Testis (tissue), 3 donors: Measurements from ENCODE around the gene SYCE3. TPM values are rescaled to one million over a fixed set of nuclear protein-coding genes. Genes with fewer than 3 reads are reported as not detected.

Source experiments
- DNase-seq: peaks from one replicate; pipeline ENCODE4 v3.0.0-alpha.2; 2019
- H3K27ac ChIP-seq, 2 donors: fragments of 200-600 bp; sonication (generic); one replicate each; pipeline ENCODE4 v1.5.1; 2019
- H3K27me3 ChIP-seq: fragments of 200-600 bp; sonication (generic); one replicate; pipeline ENCODE4 v1.5.1; 2019
- H3K36me3 ChIP-seq: fragments of 200-600 bp; sonication (generic); one replicate; pipeline ENCODE4 v1.5.1; 2017; ENCODE audit warnings: low read depth; ENCODE audit errors: missing control alignments
- H3K4me1 ChIP-seq: fragments of 200-600 bp; sonication (generic); one replicate; pipeline ENCODE4 v1.5.1; 2019
- H3K4me3 ChIP-seq, 2 donors: fragments of 200-600 bp; sonication (generic); one replicate each; pipeline ENCODE4 v1.5.1; 2017 to 2019
- H3K9me3 ChIP-seq: fragments of 200-600 bp; sonication (generic); one replicate; pipeline ENCODE4 v1.5.1; 2017
- POLR2A ChIP-seq: fragments of 450-650 bp; IDR thresholded peaks from one replicate; pipeline ENCODE4 v1.6.1; 2017; ENCODE audit warnings: antibody characterized with exemption, mild to moderate bottlenecking, moderate library complexity
- WGBS, 2 donors: methylation state at CpG; one replicate each; pipeline ENCODE4 v1.1.5; 2018; 5-methylcytosine and 5-hydroxymethylcytosine counted together
- intact Hi-C: fragments of 100-400 bp; cut with DNase I; formaldehyde crosslinking; loops from one replicate; pipeline ENCODE4 v1.15.1; 2023; ENCODE audit warnings: low total_unique reads
- polyA plus RNA-seq: library from polyadenylated mRNA; stranded (reverse); fragments of 350-450 nt; fragmentation: Illumina TruSeq; extraction: RNeasy Lipid Tissue Mini Kit (QIAGEN cat#74804); gene quantifications from one replicate; pipeline ENCODE4 v1.2.3, GENCODE V29; 2014; ENCODE audit warnings: low read depth, low replicate concordance; ENCODE audit not compliant: insufficient read depth
- total RNA-seq, 2 donors: library from RNA; depleted of rRNA; stranded (reverse); fragments of >200 nt; gene quantifications; one replicate each; pipeline ENCODE4 v1.2.3, GENCODE V29; 2016
- TF ChIP-seq, protein P1 (sequence below), 3 experiments: fragments of 450-650 bp in 2 of 3; fragments of 200-600 bp in 1 of 3; sonication (generic) in 1 of 3; IDR thresholded peaks; one replicate each; pipeline ENCODE4 v1.5.1; 2016 to 2019; ENCODE audit warnings: antibody characterized with exemption in 3 of 3, mild to moderate bottlenecking in 2 of 3, moderate library complexity in 1 of 3

The SYCE3 gene
- total and polyA plus RNA-seq, 3 donors from 2014 or later, result 40.4 to 183 (median 71.9) TPM

DNA sequence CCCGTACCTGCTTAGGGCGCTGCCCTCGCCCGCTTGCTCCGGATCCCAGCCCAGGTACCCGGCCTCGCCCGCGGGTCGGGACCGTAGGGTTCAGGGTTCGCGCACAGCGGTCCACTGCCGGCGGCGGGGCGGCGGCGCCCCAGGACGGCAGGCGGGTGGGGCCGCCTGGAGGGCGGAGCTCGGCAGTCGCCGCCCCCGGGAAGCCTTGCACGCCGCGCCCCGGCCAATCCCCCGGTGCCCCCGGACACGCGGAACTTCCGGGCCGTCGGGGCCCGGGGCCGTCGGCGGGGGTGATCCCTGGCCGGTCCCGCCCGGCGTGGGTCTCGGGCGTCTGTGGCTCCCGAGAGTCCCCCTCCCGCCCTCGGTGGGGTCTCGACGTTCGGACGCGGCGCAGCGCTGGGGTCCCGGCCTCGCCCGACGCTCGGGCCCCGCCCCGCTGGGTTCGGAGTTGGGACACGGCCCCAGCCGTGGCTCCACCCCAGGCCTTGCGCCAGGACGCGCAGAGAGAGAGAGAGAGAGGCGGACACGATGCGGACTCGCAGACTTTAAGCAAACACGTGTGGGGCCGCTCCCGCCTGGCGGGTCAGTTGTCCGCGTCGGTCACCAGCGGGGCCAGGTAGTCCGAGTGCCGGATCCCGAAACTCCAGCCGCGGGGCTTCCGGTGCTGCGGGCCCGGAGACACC, 32.7 kb downstream of the SYCE3 start, which contains the start of gene TYMP:
Gene TYMP, minus strand, starts transcription at position 116 of the 683 bp plus-strand sequence. CDS start 303 bp downstream, outside the sequence.
- Histone ChIP-seq H3K36me3 (no peaks in the 10 kb centered on the region), H3K27ac (peak within 1 kb of the TSS; percentile 49 to 64), H3K4me3 (peak within 1 kb of the TSS; percentile 42 to 56), H3K27me3 (no peaks in the 10 kb centered on the region), H3K4me1 (peaks cover 21% of the 10 kb centered on the region), H3K9me3 (no peaks in the 10 kb centered on the region)
- intact Hi-C loops, result no loop called here
- WGBS, 2 donors, result 0 to 1% methylated on average over 2 to 75 of the region's 92 CpGs
- no peak for TF ChIP-seq POLR2A
- TF ChIP-seq, protein P1, sequence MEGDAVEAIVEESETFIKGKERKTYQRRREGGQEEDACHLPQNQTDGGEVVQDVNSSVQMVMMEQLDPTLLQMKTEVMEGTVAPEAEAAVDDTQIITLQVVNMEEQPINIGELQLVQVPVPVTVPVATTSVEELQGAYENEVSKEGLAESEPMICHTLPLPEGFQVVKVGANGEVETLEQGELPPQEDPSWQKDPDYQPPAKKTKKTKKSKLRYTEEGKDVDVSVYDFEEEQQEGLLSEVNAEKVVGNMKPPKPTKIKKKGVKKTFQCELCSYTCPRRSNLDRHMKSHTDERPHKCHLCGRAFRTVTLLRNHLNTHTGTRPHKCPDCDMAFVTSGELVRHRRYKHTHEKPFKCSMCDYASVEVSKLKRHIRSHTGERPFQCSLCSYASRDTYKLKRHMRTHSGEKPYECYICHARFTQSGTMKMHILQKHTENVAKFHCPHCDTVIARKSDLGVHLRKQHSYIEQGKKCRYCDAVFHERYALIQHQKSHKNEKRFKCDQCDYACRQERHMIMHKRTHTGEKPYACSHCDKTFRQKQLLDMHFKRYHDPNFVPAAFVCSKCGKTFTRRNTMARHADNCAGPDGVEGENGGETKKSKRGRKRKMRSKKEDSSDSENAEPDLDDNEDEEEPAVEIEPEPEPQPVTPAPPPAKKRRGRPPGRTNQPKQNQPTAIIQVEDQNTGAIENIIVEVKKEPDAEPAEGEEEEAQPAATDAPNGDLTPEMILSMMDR (IDR thresholded peaks at IDR 0.05), result no peak
- DNase-seq, result no peak

DNA sequence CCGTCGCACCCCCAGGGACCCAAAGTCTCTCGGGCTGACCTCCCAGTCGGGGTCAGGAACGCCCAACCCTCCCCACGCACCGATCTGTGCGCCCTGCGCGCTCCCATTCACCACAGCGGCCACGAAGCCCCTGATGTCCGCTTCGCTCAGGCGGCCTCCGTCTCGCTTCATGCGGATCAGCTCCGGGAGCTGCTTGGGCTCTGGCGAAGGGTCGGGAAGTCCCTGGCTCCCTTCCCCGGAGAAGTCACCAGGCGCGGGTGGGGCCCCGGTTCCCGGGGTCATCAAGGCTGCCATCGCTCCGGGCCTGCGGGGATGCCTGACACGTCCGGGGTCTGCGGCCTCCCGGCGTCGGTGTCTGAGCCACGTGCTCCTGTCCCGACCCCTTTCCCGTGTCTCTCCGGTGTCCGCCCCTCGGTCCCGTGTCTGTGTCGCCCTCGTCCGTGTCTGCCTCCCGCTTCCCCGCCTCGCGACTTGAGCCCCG, 33.3 kb downstream of the SYCE3 start:
- Histone ChIP-seq H3K27me3 (no peaks in the 10 kb centered on the region), H3K27ac (no peak overlapping the region), H3K4me1 (peaks cover 26% of the 10 kb centered on the region), H3K36me3 (no peaks in the 10 kb centered on the region), H3K4me3 (peak overlapping the region; percentile 42 to 56), H3K9me3 (no peaks in the 10 kb centered on the region)
- intact Hi-C loops, result no loop called here
- no peak for DNase-seq
- no peak for TF ChIP-seq POLR2A
- TF ChIP-seq, protein P1 (IDR thresholded peaks at IDR 0.05), result no peak
- 3 to 5% methylated on average over 13 to 48 of the region's 50 CpGs for WGBS, 2 donors

DNA sequence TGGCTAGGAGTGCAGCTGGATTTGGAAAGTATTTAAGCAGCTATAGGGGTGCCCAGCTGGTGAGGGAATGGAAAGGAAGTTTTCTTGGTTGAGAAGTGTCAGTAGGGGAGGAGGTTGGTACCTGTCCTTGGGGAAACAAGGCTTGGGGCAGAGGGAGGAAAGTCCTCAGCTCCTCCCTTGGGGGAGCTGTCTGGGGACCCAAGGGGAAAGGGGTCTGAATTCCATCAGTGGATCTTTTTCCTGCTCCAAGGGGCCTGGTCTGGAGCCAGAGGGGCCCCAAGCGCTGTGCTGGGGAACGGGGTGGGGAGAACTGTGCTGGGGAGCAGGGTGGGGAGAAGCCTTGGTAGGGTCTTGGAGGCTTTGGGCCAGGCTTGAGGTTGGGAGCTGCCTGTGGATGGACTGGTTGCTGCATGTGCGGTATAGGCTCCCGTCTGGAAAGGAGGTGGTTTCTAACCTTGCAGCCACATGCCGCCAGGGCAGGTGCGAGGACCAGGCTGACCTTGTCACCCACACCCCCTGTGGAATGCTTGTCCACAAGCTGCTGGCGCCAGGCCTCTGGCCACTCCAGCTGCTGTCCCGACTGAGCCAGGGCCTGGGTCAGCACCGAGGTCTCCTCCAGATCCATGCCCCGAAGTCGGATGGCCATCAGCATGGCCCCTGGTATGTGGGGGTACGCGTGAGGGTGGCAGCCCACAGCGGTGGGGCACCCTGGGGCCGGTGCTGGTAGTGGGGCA, 33.9 kb downstream of the SYCE3 start:
- H3K4me3 ChIP-seq, result peak overlapping the region in 1 of 2 donors; percentile 56
- WGBS, 2 donors, result 36 to 61% methylated on average over 6 to 15 of the region's 15 CpGs
- no peaks in the 10 kb centered on the region for H3K27me3 ChIP-seq

DNA sequence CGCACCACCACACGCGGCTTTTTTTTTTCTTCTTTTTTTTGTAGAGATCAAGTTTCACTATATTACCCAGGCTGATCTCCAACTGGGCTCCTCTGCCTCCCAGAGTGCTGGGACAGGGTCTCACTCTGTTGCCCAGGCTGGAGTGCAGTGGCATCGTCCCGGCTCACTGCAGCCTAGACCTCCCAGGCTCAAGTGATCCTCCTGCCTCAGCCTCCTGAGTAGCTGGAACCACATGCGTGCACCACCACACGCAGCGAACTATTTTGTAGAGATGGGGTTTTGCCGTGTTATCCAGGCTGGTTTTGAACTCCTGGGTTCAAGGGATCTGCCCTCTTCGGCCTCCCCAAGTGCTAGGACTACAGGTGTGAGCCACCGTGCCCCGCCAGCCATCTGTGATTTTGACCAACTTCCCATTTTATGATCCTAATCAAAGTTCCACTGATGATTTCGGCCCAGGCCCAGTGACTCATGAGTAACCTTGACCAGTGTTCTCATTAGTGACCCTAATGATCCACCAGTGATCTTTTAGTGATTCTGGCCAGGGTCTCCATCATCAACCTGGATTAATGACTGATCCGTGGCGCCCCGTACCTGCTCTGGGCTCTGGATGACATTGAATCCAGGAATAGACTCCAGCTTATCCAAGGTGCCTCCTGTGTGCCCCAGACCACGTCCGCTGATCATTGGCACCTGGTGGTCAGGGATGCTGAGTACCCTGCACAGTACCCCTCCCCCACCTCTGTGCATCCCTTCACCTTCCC, 34.6 kb downstream of the SYCE3 start:
- intact Hi-C loops, result no loop called here
- no peaks in the 10 kb centered on the region for H3K9me3 ChIP-seq
- no peak overlapping the region for H3K4me3 ChIP-seq
- H3K27ac ChIP-seq, result no peak overlapping the region
- H3K4me1 ChIP-seq, result peaks cover 31% of the 10 kb centered on the region
- H3K36me3 ChIP-seq, result no peaks in the 10 kb centered on the region
- WGBS, 2 donors, result 76 to 87% methylated on average over 16 to 17 of the region's 18 CpGs
- no peaks in the 10 kb centered on the region for H3K27me3 ChIP-seq
- DNase-seq, result no peak
- TF ChIP-seq, protein P1 (IDR thresholded peaks at IDR 0.05), result no peak
- TF ChIP-seq POLR2A, result no peak

More for the DNA sequence above, 33.9 kb downstream of the SYCE3 start:
- H3K27ac ChIP-seq, result no peak overlapping the region
- no peaks in the 10 kb centered on the region for H3K36me3 ChIP-seq
- intact Hi-C loops, result no loop called here
- TF ChIP-seq POLR2A, result no peak
- TF ChIP-seq, protein P1 (IDR thresholded peaks at IDR 0.05), result no peak
- H3K9me3 ChIP-seq, result no peaks in the 10 kb centered on the region
- peaks cover 31% of the 10 kb centered on the region for H3K4me1 ChIP-seq
- no peak for DNase-seq
